ENCODE data around the gene EMP2. TPM values are rescaled to one million over a fixed set of nuclear protein-coding genes. Genes with fewer than 3 reads are reported as not detected.

Gene EMP2
- total and polyA plus RNA-seq, 2 of the 4 experiments (the other 2 are of a cell fraction), result 13.8 to 18.3 TPM

GRCh38 chr16:10597187-10597601 is 16.8 kb upstream of the EMP2 start:
- H3K79me1 ChIP-seq (ENCODE audit: low read depth in 1 of 2, low read length in 2 of 2), result no peaks in the 10 kb centered on the region

More at GRCh38 chr16:10597187-10597601, 16.8 kb upstream of the EMP2 start:
- dilution Hi-C loops (cut with HindIII; ENCODE audit: low sequenced_read_pairs, unreplicated experiment) (no loop called here), intact Hi-C loops (cut with micrococcal nuclease) (no loop called here), in situ Hi-C loops (cut with MboI; ENCODE audit: low sequenced_read_pairs) (no loop called here)
- ATAC-seq (ENCODE audit: low read depth), result no peak
- no peak overlapping the region for H3K4me2 ChIP-seq (ENCODE audit: low read depth, low read length)
- H4K91ac ChIP-seq (ENCODE audit: insufficient read depth, low read depth, low read length), result no peak overlapping the region
- H2AK9ac ChIP-seq (replicated peaks; ENCODE audit: low read depth, low read length, poor library complexity), result no peak overlapping the region
- no peak overlapping the region for H2BK120ac ChIP-seq (ENCODE audit: low read depth, low read length)
- no peak overlapping the region for H2AK5ac ChIP-seq (ENCODE audit: low read depth, low read length)
- peaks cover 21% of the 10 kb centered on the region for H3K27me3 ChIP-seq (ENCODE audit: control insufficient read depth, insufficient read depth, low read length)
- no peak overlapping the region for H3K4ac ChIP-seq (ENCODE audit: low read depth, low read length)
- H4K8ac ChIP-seq (ENCODE audit: low read depth in 2 of 2, low read length in 2 of 2), result no peak overlapping the region
- no peak overlapping the region for H3K14ac ChIP-seq (replicated peaks; ENCODE audit: low read depth, low read length)
- no peak overlapping the region for H3K4me3 ChIP-seq (ENCODE audit: insufficient read depth, low read depth, low read length)
- no peak overlapping the region for H4K5ac ChIP-seq (ENCODE audit: low read depth, low read length)
- no peak overlapping the region for H2BK5ac ChIP-seq (ENCODE audit: low read depth, low read length, poor library complexity, severe bottlenecking)
- H3K9me3 ChIP-seq (ENCODE audit: control insufficient read depth, insufficient read depth, low read length), result no peaks in the 10 kb centered on the region
- H3K36me3 ChIP-seq (ENCODE audit: control insufficient read depth, insufficient read depth, low read length), result no peaks in the 10 kb centered on the region
- no peak overlapping the region for H2AFZ ChIP-seq (replicated peaks; ENCODE audit: low read length, poor library complexity)
- 80% methylated on average over 3 of the region's 3 CpGs; no CpG with 5 or more reads in 1 of the 2 experiments for WGBS, 2 experiments (ENCODE audit: extremely low coverage in 2 of 2, insufficient read length in 1 of 2)
- TF ChIP-seq BHLHE40 (IDR thresholded peaks at IDR 0.05; ENCODE audit: low read depth, low read length) (no peak), RCOR1 (IDR thresholded peaks at IDR 0.05; ENCODE audit: insufficient replicate concordance, low read length) (no peak), RAD21 (IDR thresholded peaks at IDR 0.05; ENCODE audit: low read length) (no peak), MXI1 (IDR thresholded peaks at IDR 0.05; ENCODE audit: borderline replicate concordance, low read depth, low read length) (no peak), CEBPB (IDR thresholded peaks at IDR 0.05; ENCODE audit: low read depth, low read length) (no peak)
- H3K27ac ChIP-seq (ENCODE audit: insufficient read depth, low read length), result no peak overlapping the region
- no peaks in the 10 kb centered on the region for H4K20me1 ChIP-seq (ENCODE audit: insufficient read depth, low read length)
- no peak overlapping the region for H3K18ac ChIP-seq (ENCODE audit: low read depth, low read length)
- no peak overlapping the region for H3K9ac ChIP-seq (ENCODE audit: low read depth, low read length)
- no peak overlapping the region for H2BK15ac ChIP-seq (ENCODE audit: low read depth, low read length)
- CTCF ChIA-PET, result no interaction called here
- no TSS peak for BruUV-seq (replicated peaks)
- peaks cover 2% of the 10 kb centered on the region; the same call in 1 of the 2 replicates for H3K4me1 ChIP-seq (ENCODE audit: control insufficient read depth, insufficient read depth, low read length)
- H3K9me1 ChIP-seq (ENCODE audit: insufficient read depth, low read length), result no peaks in the 10 kb centered on the region
- H2BK20ac ChIP-seq (ENCODE audit: low read depth, low read length), result no peak overlapping the region
- POLR2A ChIA-PET (ENCODE audit: unreplicated experiment), result no interaction called here
- no peak overlapping the region for H3K23ac ChIP-seq (ENCODE audit: low read depth, low read length)
- H3K56ac ChIP-seq (ENCODE audit: extremely low read depth, insufficient read depth, low read length), result no peak overlapping the region
- DNase-seq, result no peak
